ENCODE measurements around the gene ELF3. TPM values are rescaled to one million over a fixed set of nuclear protein-coding genes. Genes with fewer than 3 reads are reported as not detected.

Gene ELF3
- total RNA-seq, 1 donor from 2014 or later: 4.8 TPM

DNA sequence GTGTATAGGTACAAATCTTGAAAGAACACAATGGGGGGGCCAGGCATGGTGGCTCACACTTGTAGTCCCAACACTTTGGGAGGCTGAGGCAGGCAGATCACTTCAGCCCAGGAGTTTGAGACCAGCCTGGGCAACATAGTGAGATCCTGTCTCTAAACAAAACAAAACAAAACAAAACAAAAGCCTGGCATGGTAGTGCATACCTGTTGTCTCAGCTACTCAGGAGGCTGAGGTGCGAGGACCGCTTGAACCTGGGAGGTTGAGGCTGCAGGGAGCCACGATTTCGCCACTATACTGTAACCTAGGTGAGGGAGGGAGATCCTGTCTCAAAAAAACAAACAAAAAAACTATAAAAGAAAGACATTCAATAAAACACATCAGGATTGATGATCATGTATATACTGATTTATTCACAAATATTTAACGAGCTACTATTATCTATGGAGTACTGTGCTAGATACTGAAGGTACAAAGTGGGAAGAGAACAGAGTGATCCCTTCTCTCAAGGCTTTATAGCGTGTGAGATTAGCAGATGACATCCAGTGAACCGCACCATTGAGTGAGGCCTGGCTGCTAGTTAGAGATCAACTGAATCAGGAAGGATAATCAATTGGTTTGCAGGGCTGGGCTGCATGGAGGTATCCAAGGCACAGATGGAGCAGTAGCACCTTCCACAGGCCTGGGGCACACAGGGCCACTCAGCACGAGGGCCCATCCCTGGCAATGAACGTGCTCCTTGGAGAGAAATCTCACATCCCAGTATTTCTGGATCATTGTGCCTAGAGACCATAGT is 26.4 kb downstream of the ELF3 start:
- POLR2A ChIA-PET: no interaction called here

DNA sequence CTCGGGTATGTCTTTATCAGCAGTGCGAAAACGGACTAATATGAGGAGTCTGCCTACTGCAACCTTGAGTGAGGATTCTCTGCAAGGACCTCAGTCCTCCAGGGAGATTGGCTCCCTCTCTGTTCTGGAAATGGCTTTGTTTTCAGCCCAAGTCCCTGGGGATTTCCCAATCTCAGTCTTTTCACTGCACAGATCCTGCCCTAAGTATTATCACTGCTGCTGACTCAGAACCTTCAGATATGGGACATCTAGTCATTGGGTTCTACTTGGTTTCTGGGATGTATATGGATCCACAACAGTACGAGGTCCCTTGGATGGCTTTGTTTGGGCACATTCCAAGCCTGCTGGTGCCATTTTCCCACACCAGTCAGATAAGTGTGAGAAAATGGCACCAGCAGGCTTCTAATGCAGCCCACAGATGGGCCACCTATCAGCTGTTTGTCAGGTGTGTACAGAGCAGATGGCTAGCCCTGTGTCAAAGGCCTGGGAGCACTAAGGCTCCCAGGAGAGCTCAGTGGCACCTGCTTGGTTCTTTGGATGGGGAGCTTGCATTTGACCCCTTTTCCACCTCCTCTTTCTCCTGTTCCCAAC is 27.4 kb downstream of the ELF3 start:
- peaks cover 4% of the 10 kb centered on the region for H3K27me3 Mint-ChIP-seq
- intact Hi-C loops (cut with micrococcal nuclease): no loop called here
- ChIA-PET CTCF (no interaction called here), POLR2A (no interaction called here)
- no peaks in the 10 kb centered on the region for H3K4me1 Mint-ChIP-seq
- DNase-seq: no peak
- no peak overlapping the region for H3K27ac Mint-ChIP-seq
- no peak overlapping the region for H3K4me3 Mint-ChIP-seq
- no peaks in the 10 kb centered on the region for H3K9me3 Mint-ChIP-seq
- H3K36me3 Mint-ChIP-seq (ENCODE audit: low read depth): no peaks in the 10 kb centered on the region
- TF ChIP-seq, protein P1, sequence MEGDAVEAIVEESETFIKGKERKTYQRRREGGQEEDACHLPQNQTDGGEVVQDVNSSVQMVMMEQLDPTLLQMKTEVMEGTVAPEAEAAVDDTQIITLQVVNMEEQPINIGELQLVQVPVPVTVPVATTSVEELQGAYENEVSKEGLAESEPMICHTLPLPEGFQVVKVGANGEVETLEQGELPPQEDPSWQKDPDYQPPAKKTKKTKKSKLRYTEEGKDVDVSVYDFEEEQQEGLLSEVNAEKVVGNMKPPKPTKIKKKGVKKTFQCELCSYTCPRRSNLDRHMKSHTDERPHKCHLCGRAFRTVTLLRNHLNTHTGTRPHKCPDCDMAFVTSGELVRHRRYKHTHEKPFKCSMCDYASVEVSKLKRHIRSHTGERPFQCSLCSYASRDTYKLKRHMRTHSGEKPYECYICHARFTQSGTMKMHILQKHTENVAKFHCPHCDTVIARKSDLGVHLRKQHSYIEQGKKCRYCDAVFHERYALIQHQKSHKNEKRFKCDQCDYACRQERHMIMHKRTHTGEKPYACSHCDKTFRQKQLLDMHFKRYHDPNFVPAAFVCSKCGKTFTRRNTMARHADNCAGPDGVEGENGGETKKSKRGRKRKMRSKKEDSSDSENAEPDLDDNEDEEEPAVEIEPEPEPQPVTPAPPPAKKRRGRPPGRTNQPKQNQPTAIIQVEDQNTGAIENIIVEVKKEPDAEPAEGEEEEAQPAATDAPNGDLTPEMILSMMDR (IDR thresholded peaks at IDR 0.05): no peak
- no peak for ATAC-seq (ENCODE audit: low read depth)

More for the DNA sequence above, 26.4 kb downstream of the ELF3 start:
- Mint-ChIP-seq H3K27me3 (peaks cover 4% of the 10 kb centered on the region), H3K4me3 (no peak overlapping the region), H3K9me3 (no peaks in the 10 kb centered on the region), H3K27ac (no peak overlapping the region), H3K36me3 (ENCODE audit: low read depth) (no peaks in the 10 kb centered on the region), H3K4me1 (no peaks in the 10 kb centered on the region)
- intact Hi-C loops (cut with micrococcal nuclease): no loop called here
- no peak for DNase-seq
- ATAC-seq (ENCODE audit: low read depth): no peak
- CTCF ChIA-PET: no interaction called here
- TF ChIP-seq, protein P1 (IDR thresholded peaks at IDR 0.05): no peak

DNA sequence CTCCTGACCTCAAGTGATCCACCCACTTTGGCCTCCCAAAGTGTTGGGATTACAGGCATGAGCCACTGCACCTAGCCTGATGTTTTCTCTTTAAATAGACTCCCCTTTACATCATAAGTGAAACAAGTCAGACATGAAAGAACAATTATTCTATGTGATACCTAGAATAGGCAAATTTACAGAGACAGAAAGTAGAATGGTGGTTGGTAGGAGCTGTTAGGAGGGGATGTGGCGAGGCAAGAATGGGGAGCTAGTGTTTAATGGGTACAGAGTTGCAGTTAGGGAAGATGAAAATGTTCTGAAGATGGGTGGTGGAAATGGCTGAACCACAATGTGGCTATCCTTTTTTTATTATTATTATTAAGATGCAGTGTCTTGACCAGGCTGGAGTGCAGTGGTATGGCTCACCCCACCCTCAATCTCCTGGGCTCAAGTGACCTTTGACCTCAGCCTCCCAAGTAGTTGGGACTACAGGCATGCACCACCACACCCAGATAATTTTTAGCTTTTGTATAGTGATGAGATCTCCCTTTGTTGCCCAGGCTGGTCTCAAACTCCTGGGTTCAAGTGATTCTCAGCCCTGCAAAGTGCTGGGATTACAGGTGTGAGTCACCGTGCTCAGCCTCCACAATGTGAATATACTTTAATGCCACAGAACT is 28.4 kb downstream of the ELF3 start:
- Mint-ChIP-seq H3K9me3 (no peaks in the 10 kb centered on the region), H3K27me3 (peaks cover 1% of the 10 kb centered on the region), H3K4me1 (no peaks in the 10 kb centered on the region), H3K4me3 (no peak overlapping the region), H3K36me3 (ENCODE audit: low read depth) (no peaks in the 10 kb centered on the region), H3K27ac (no peak overlapping the region)
- ATAC-seq (ENCODE audit: low read depth): no peak
- POLR2A ChIA-PET: no interaction called here
- intact Hi-C loops (cut with micrococcal nuclease): no loop called here
- TF ChIP-seq, protein P1 (IDR thresholded peaks at IDR 0.05): no peak
- DNase-seq: no peak
- CTCF ChIA-PET: no interaction called here

DNA sequence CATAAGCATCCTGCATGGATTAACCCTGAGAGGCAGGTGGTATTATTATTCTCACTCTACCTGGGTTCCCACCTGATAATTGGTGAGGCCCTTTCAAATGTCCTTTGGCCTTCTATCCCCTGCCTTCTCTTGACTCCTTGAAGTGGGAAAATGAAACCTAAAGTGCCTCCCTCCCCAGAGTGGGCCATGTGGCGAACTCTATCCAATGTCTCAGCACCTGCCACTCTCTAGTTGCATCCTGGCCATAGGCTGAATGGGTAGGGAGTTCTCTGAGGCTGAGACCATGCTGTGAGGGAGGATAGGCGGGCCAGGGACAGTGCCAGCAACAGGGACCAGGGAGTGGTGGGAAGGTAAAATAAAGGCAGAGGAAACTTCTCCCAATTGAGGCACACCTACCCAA is 35.3 kb downstream of the ELF3 start:
- intact Hi-C loops (cut with micrococcal nuclease): no loop called here
- Mint-ChIP-seq H3K27ac (no peak overlapping the region), H3K4me1 (no peaks in the 10 kb centered on the region), H3K27me3 (peaks cover 8% of the 10 kb centered on the region), H3K4me3 (no peak overlapping the region), H3K9me3 (no peaks in the 10 kb centered on the region), H3K36me3 (ENCODE audit: low read depth) (no peaks in the 10 kb centered on the region)
- ATAC-seq (ENCODE audit: low read depth): no peak
- POLR2A ChIA-PET: no interaction called here
- no peak for DNase-seq
- TF ChIP-seq, protein P1 (IDR thresholded peaks at IDR 0.05): no peak
- CTCF ChIA-PET: no interaction called here

DNA sequence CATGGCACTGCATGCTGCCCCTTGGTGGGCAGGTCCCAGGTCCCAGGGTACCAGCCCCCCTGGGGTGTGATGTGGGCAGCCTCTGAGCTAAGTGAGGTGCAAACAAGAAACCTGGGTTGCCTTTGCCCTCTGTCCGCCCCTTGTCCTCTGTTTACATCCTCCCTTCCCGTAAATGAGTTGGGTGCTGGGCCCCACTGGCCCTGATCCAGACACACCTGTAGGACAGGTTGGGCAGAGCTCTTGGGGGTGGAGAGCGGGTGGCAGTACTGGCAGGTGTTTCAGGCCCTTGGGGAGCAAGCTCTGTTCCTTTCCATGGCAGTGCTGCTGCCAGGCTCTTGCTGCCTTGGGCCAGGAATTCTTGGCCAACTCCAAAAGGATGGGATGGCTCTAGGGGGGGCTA is 35.8 kb downstream of the ELF3 start:
- H3K4me1 Mint-ChIP-seq: no peaks in the 10 kb centered on the region
- peaks cover 8% of the 10 kb centered on the region for H3K27me3 Mint-ChIP-seq
- ChIA-PET CTCF (no interaction called here), POLR2A (no interaction called here)
- intact Hi-C loops (cut with micrococcal nuclease): no loop called here
- DNase-seq (no peak), ATAC-seq (ENCODE audit: low read depth) (no peak)
- H3K36me3 Mint-ChIP-seq (ENCODE audit: low read depth): no peaks in the 10 kb centered on the region
- no peak overlapping the region for H3K4me3 Mint-ChIP-seq
- H3K27ac Mint-ChIP-seq: no peak overlapping the region
- H3K9me3 Mint-ChIP-seq: no peaks in the 10 kb centered on the region
- TF ChIP-seq, protein P1 (IDR thresholded peaks at IDR 0.05): no peak
